GM12872 (cell line): ENCODE results near the gene PLPP1.

Experiments used
- CTCF ChIP-seq: IDR thresholded peaks from 3 replicates; pipeline ENCODE4 v1.5.1; 2011; ENCODE audit warnings: low read depth, mild to moderate bottlenecking, low read length, moderate library complexity; ENCODE audit not compliant: insufficient read depth

The PLPP1 gene

GRCh38 chr5:55437452-55437851 is 97.3 kb downstream of the PLPP1 start:
- TF ChIP-seq CTCF: no peak

GRCh38 chr5:55432549-55432948 is 102.2 kb downstream of the PLPP1 start:
- no peak for TF ChIP-seq CTCF

GRCh38 chr5:55429613-55430253 is 105.0 kb downstream of the PLPP1 start:
- no peak for TF ChIP-seq CTCF

- TF ChIP-seq CTCF: no peak
These were observed 105.5 kb downstream of the PLPP1 start for GRCh38 chr5:55429221-55429612.

- no peak for TF ChIP-seq CTCF
These were observed 107.6 kb downstream of the PLPP1 start for GRCh38 chr5:55427157-55427556.

- TF ChIP-seq CTCF: no peak
These were observed 108.3 kb downstream of the PLPP1 start for GRCh38 chr5:55426455-55426854.

GRCh38 chr5:55421074-55421529 is 113.7 kb downstream of the PLPP1 start:
- TF ChIP-seq CTCF: no peak
